HepG2 (cell line): Measurements from ENCODE around the gene HEPN1. TPM values are rescaled to one million over a fixed set of nuclear protein-coding genes. Genes with fewer than 3 reads are reported as not detected.
A peak's percentile ranks its signal among the peaks of the same experiment; 100 is the strongest.

Source experiments
- ATAC-seq: fragments of 200-7000 bp; cut with Tn5 transposase; 3 replicates; pipeline ENCODE4 v1.9.1; 2020; ENCODE audit warnings: mild to moderate bottlenecking, moderate library complexity
- BruUV-seq: library from RNA; stranded (reverse); fragments of 400-500 nt; replicated peaks from 2 replicates; lab custom pipeline; 2021; lab: Mats Ljungman, UMichigan
- CTCF ChIA-PET: fragments of 300-600 bp; formaldehyde crosslinking; extraction: SDS; loops from one replicate; lab custom pipeline; 2021; ENCODE audit warnings: low total read pairs, inconsistent platforms, low intra/inter-chr PET ratio; lab: Yijun Ruan, JAX
- POLR2A ChIA-PET: fragments of 350-600 bp; sonication (Branson Sonifier 250); formaldehyde crosslinking; loops from one replicate; lab custom pipeline; 2020; ENCODE audit warnings: antibody characterized with exemption, inconsistent platforms; lab: Yijun Ruan, JAX
- DNase-seq: peaks from one replicate; pipeline ENCODE4 v3.0.0-alpha.2; 2015; ENCODE audit warnings: low spot score
- FAIRE-seq: peaks from 3 replicates; lab custom pipeline; 2011; peaks lifted over from hg19 to GRCh38; lab: Jason Lieb, UNC
- H2AFZ ChIP-seq: one replicate; pipeline ENCODE4 v1.6.1; 2011; ENCODE audit warnings: low read length, inconsistent platforms
- H3K27ac ChIP-seq: fragments of 300-600 bp; 3 replicates; pipeline ENCODE4 v1.8.0; 2011; ENCODE audit warnings: mixed run types, mild to moderate bottlenecking, mixed read lengths, low read length, inconsistent platforms; ENCODE audit not compliant: insufficient read depth; ENCODE audit errors: extremely low read length
- H3K27me3 ChIP-seq, 2 experiments: fragments of 200-600 bp in 1 of 2; 2 replicates in 1 of 2; 3 replicates in 1 of 2; pipeline versions ENCODE4 v1.6.0 to v1.8.0; 2011; ENCODE audit warnings: low read length in 2 of 2, mild to moderate bottlenecking in 2 of 2, moderate library complexity in 2 of 2, inconsistent platforms in 1 of 2; ENCODE audit not compliant: insufficient read depth in 2 of 2, control insufficient read depth in 1 of 2
- H3K36me3 ChIP-seq, 2 experiments: fragments of 200-600 bp in 1 of 2; replicated peaks in 1 of 2; 2 replicates in 1 of 2; 3 replicates in 1 of 2; pipeline versions ENCODE4 v1.5.1 to v1.8.0; 2011; ENCODE audit warnings: low read length in 2 of 2, inconsistent platforms in 1 of 2; ENCODE audit not compliant: insufficient read depth in 2 of 2, control insufficient read depth in 1 of 2
- H3K4me1 ChIP-seq: 2 replicates; pipeline ENCODE4 v1.5.1; 2012; ENCODE audit warnings: low read length, inconsistent platforms; ENCODE audit not compliant: insufficient read depth
- H3K4me2 ChIP-seq: 2 replicates; pipeline ENCODE4 v1.6.0; 2011; ENCODE audit warnings: low read depth, low read length, inconsistent platforms
- H3K4me3 ChIP-seq, 3 experiments: fragments of 200-600 bp in 1 of 3; sonication (generic), shearing (Covaris generic) in 1 of 3; replicated peaks in 1 of 3; 2 replicates each; pipeline ENCODE4 v1.5.1; 2011 to 2016; ENCODE audit warnings: low read length in 3 of 3, inconsistent platforms in 2 of 3, low read depth in 2 of 3, mild to moderate bottlenecking in 2 of 3, control low read depth in 1 of 3, mixed read lengths in 1 of 3; ENCODE audit not compliant: insufficient read depth in 1 of 3
- H3K79me2 ChIP-seq: one replicate; pipeline ENCODE4 v1.6.1; 2011; ENCODE audit warnings: low read length, inconsistent platforms; ENCODE audit not compliant: insufficient read depth
- H3K9ac ChIP-seq: 2 replicates; pipeline ENCODE4 v1.6.0; 2011; ENCODE audit warnings: mild to moderate bottlenecking, low read depth, low read length, inconsistent platforms; ENCODE audit not compliant: insufficient read depth
- H3K9me3 ChIP-seq: 2 replicates; pipeline ENCODE4 v1.5.1; 2012; ENCODE audit warnings: mild to moderate bottlenecking, low read length
- H4K20me1 ChIP-seq: 2 replicates; pipeline ENCODE4 v1.6.0; 2011; ENCODE audit warnings: inconsistent platforms, mild to moderate bottlenecking, low read length, moderate library complexity; ENCODE audit not compliant: insufficient read depth
- DPF2 ChIP-seq: sonication (generic); formaldehyde crosslinking; IDR thresholded peaks from 2 replicates; pipeline ENCODE4 v1.4.0; 2020; ENCODE audit warnings: mild to moderate bottlenecking, low read depth, missing genetic modification reagents, borderline replicate concordance
- FOXO1 ChIP-seq: sonication (generic); formaldehyde crosslinking; IDR thresholded peaks from 2 replicates; pipeline ENCODE4 v1.4.0; 2020; ENCODE audit warnings: missing genetic modification reagents
- NCOA2 ChIP-seq: sonication (generic); formaldehyde crosslinking; IDR thresholded peaks from 2 replicates; pipeline ENCODE4 v1.8.0; 2022; ENCODE audit warnings: inconsistent platforms
- RFXAP ChIP-seq: sonication (generic); formaldehyde crosslinking; IDR thresholded peaks from 2 replicates; pipeline ENCODE4 v1.4.0; 2020; ENCODE audit warnings: missing genetic modification reagents, borderline replicate concordance
- THAP11 ChIP-seq: IDR thresholded peaks from 2 replicates; pipeline ENCODE4 v1.6.1; 2016; ENCODE audit warnings: missing biosample characterization, missing genetic modification reagents
- ZNF556 ChIP-seq: sonication (generic); formaldehyde crosslinking; IDR thresholded peaks from 2 replicates; pipeline ENCODE4 v1.4.0; 2020; ENCODE audit warnings: mild to moderate bottlenecking, missing genetic modification reagents, borderline replicate concordance
- ZNF891 ChIP-seq: sonication (generic); formaldehyde crosslinking; IDR thresholded peaks from 2 replicates; pipeline ENCODE4 v1.5.0; 2020; ENCODE audit warnings: mild to moderate bottlenecking, missing genetic modification reagents
- WGBS: methylation state at CpG from one replicate; pipeline ENCODE4 v1.1.6; 2017; ENCODE audit warnings: low lambda C conversion rate; 5-methylcytosine and 5-hydroxymethylcytosine counted together
- in situ Hi-C: cut with HindIII; loops from 2 replicates; pipeline ENCODE4 v1.10.0; 2017; ENCODE audit warnings: low pct_unique_long_range_greater_than_20kb; ENCODE audit not compliant: extremely low pct_ligation_motif_present
- intact Hi-C: fragments of 100-400 bp; cut with micrococcal nuclease; formaldehyde crosslinking; loops from one replicate; pipeline ENCODE4 v1.10.0; 2022; ENCODE audit not compliant: unreplicated experiment
- polyA plus RNA-seq, 8 experiments: library from polyadenylated mRNA; depleted of rRNA in 3 of 8; stranded (reverse) in 7 of 8; unstranded in 1 of 8; fragments of >200 nt; fragmentation: Illumina TruSeq in 4 of 8; extraction: Trizol in 4 of 8; gene quantifications; 2 replicates each; pipeline versions ENCODE4 v1.2.1 to v1.2.3, GENCODE V29; 2011 to 2016; ENCODE audit warnings: low read depth in 4 of 8, missing spikeins in 1 of 8, mixed read lengths in 1 of 8; ENCODE audit not compliant: insufficient read depth in 1 of 8
- total RNA-seq, 5 experiments: library from RNA; depleted of rRNA; stranded (reverse); fragments of >200 nt; fragmentation: Illumina TruSeq; extraction: Trizol; gene quantifications; 2 replicates each; pipeline ENCODE4 v1.2.3, GENCODE V29; 2016; ENCODE audit warnings: low read depth in 1 of 5
- TF ChIP-seq, protein P1 (sequence below): sonication (generic); formaldehyde crosslinking; IDR thresholded peaks from 2 replicates; pipeline ENCODE4 v1.8.0; 2022; ENCODE audit warnings: missing genetic modification reagents, mild to moderate bottlenecking, moderate library complexity, borderline replicate concordance

HEPN1 gene
- total and polyA plus RNA-seq, 2 of the 13 experiments (the other 11 are each of a cell fraction or from before 2014, with no cell fraction given): not detected

DNA sequence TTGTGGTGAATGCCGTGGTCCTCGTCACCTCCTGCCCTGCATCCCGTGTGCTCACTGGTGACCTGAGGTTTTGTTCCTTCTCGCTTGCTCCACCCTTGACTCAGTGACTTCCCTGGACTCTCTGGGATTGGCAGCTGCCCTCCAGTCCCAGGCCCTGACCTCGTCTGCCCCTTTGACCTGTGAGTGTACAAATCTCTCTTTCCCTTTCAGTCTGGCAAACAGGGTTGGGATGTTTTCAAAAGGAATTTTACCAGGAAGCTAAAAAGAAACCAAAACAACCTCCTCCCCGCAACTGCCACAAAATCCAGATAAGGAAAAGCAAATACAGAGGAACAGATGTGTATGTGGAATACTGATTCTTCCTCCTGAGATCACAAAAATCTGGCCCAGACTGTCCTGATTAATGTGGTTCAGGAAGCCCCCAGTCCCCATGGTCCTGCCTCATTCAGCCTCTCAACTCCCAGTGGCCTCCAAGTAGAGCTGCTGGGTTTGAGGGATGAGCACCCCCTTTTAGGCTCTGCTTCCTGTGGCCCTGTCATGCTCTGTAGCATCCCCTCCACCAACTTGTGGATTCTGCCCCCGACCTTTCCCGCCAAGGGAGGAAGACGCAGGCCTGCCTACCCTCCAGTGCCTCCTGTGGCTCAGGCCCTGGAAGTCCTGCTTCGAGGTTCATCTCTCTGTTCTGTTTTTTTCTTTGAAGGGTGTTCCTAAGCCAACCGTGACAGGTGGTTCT is 36.5 kb upstream of the HEPN1 start (continued):
- TF ChIP-seq NCOA2 (CRISPR knock-in tag): peak; percentile 85
- TF ChIP-seq FOXO1 (CRISPR knock-in tag): peak; percentile 70
- TF ChIP-seq ZNF556 (CRISPR knock-in tag): peak; percentile 59; the same call in 1 of the 2 replicates
- TF ChIP-seq RFXAP (CRISPR knock-in tag): 0 out of 2 replicates have a peak, but pooled peaks have one; percentile 57
- TF ChIP-seq DPF2 (CRISPR knock-in tag): 0 out of 2 replicates have a peak, but pooled peaks have one; percentile 49
- TF ChIP-seq, protein P1, sequence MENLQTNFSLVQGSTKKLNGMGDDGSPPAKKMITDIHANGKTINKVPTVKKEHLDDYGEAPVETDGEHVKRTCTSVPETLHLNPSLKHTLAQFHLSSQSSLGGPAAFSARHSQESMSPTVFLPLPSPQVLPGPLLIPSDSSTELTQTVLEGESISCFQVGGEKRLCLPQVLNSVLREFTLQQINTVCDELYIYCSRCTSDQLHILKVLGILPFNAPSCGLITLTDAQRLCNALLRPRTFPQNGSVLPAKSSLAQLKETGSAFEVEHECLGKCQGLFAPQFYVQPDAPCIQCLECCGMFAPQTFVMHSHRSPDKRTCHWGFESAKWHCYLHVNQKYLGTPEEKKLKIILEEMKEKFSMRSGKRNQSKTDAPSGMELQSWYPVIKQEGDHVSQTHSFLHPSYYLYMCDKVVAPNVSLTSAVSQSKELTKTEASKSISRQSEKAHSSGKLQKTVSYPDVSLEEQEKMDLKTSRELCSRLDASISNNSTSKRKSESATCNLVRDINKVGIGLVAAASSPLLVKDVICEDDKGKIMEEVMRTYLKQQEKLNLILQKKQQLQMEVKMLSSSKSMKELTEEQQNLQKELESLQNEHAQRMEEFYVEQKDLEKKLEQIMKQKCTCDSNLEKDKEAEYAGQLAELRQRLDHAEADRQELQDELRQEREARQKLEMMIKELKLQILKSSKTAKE (CRISPR knock-in tag): peak; percentile 97

DNA sequence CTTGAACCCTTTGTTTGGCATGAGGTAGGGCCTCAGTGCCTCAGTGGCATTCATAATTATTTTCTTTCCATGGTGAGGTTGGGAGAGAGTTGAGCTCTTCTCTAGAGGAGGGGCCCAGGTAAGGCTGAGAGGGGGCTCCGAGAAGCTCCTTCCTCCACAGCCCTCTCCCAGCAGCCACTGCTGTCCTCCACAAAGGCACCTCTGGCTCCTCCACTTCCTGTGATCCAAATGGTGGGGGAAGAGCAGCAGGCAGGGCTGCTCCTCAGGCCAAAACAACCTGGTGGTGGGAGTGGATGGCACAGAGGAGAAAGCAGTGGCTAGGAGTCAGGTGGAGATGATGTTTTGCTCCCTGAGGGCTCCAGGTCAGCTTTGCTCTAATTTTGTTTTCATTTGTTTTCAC is 34.7 kb upstream of the HEPN1 start:
- Histone ChIP-seq H3K79me2 (no peaks in the 10 kb centered on the region), H2AFZ (peak overlapping the region; percentile 11), H4K20me1 (no peaks in the 10 kb centered on the region), H3K27ac (no peak overlapping the region), H3K9ac (no peak overlapping the region), H3K4me3 (no peak overlapping the region; a peak in 1 of 6 replicates), H3K4me2 (peak overlapping the region; percentile 16; the same call in 1 of the 2 replicates), H3K27me3 (peaks cover 0 to 17% of the 10 kb centered on the region in 2 experiments; a peak in 4 of 5 replicates), H3K4me1 (peaks cover 67% of the 10 kb centered on the region), H3K9me3 (no peaks in the 10 kb centered on the region), H3K36me3 (no peaks in the 10 kb centered on the region)
- FAIRE-seq (no peak), DNase-seq (no peak), ATAC-seq (no peak)
- WGBS: 56% methylated on average over 1 of the region's 1 CpG
- ChIA-PET CTCF (no interaction called here), POLR2A (no interaction called here)
- in situ Hi-C loops (no loop called here), intact Hi-C loops (no loop called here)
- no TSS peak for BruUV-seq
- TF ChIP-seq THAP11 (CRISPR knock-in tag) (no peak), ZNF891 (CRISPR knock-in tag) (0 out of 2 replicates have a peak, but pooled peaks have one; percentile 27)
